Lower leg skin (tissue), 3 donors: ENCODE measurements around the gene TCP11X1.
"Not testable (repeated sequence)": the region's sequence is repeated elsewhere in the genome, so short reads cannot be mapped to it uniquely, and the experiment has no call there.

Experiments used
- POLR2A ChIP-seq, 2 donors: fragments of 450-650 bp; IDR thresholded peaks; one replicate each; pipeline ENCODE4 v1.6.1; 2016 to 2017; ENCODE audit warnings: antibody characterized with exemption in 2 of 2, mild to moderate bottlenecking in 1 of 2, moderate library complexity in 1 of 2
- TF ChIP-seq, protein P1 (sequence below), 3 donors: fragments of 450-650 bp; IDR thresholded peaks; one replicate each; pipeline ENCODE4 v1.5.1; 2016; ENCODE audit warnings: antibody characterized with exemption in 3 of 3, mild to moderate bottlenecking in 3 of 3, moderate library complexity in 2 of 3

DNA sequence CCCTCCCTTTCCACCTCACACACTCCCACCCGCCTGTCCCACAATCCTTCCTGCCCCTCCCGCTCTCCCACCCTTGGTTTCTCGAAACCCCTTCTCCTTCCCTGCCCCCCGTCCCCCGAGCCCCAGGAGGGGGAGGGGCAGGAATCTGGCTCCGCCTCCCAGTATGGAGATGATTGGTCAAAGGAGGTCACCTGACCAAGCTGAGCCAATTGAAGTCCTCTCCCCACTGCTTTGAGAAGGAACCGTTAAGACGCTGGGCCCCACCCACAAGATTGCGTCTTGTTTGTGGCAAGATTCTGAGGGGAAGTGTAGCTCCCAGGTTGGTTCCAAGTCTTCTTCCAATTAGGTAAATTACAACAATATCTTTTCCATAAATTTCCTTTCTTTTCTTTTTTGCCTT lies 31.8 kb downstream of the TCP11X1 start, which contains the start of gene NXF2:
- TF ChIP-seq, protein P1, sequence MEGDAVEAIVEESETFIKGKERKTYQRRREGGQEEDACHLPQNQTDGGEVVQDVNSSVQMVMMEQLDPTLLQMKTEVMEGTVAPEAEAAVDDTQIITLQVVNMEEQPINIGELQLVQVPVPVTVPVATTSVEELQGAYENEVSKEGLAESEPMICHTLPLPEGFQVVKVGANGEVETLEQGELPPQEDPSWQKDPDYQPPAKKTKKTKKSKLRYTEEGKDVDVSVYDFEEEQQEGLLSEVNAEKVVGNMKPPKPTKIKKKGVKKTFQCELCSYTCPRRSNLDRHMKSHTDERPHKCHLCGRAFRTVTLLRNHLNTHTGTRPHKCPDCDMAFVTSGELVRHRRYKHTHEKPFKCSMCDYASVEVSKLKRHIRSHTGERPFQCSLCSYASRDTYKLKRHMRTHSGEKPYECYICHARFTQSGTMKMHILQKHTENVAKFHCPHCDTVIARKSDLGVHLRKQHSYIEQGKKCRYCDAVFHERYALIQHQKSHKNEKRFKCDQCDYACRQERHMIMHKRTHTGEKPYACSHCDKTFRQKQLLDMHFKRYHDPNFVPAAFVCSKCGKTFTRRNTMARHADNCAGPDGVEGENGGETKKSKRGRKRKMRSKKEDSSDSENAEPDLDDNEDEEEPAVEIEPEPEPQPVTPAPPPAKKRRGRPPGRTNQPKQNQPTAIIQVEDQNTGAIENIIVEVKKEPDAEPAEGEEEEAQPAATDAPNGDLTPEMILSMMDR (IDR thresholded peaks at IDR 0.05) = not testable (repeated sequence)
- not testable (repeated sequence) for TF ChIP-seq POLR2A (IDR thresholded peaks at IDR 0.05)
